Erythroblast (primary cell): ENCODE data around the gene KCNH1.

Experiments
- GATA1 ChIP-seq: IDR thresholded peaks from 2 replicates; pipeline ENCODE4 v1.6.1; 2011; ENCODE audit warnings: low read depth, mild to moderate bottlenecking, control low read depth, low read length, moderate library complexity
- POLR2A ChIP-seq: IDR thresholded peaks from 2 replicates; pipeline ENCODE4 v1.6.1; 2011; ENCODE audit warnings: mild to moderate bottlenecking, low read length

GRCh38 chr1:210830034-210831028 lies 303.6 kb downstream of the KCNH1 start:
- TF ChIP-seq POLR2A (no peak), GATA1 (no peak)
